MM.1S (cell line): ENCODE data around the gene PLD1.

ENCODE experiments used
- DNase-seq: peaks from one replicate; pipeline ENCODE4 v3.0.0-alpha.2; 2015
- H2AFZ ChIP-seq: fragments of 300-600 bp; sonication (generic); 2 replicates; pipeline ENCODE4 v1.6.0; 2016; ENCODE audit warnings: antibody characterized with exemption, low read length
- H3F3A ChIP-seq: fragments of 300-600 bp; sonication (generic); 2 replicates; pipeline ENCODE4 v1.6.1; 2016; ENCODE audit warnings: mild to moderate bottlenecking, antibody characterized with exemption, low read length, moderate library complexity, mixed read lengths; ENCODE audit not compliant: insufficient read depth
- H3K27ac ChIP-seq: fragments of 300-600 bp; sonication (generic); 2 replicates; pipeline ENCODE4 v1.5.1; 2016; ENCODE audit warnings: mild to moderate bottlenecking, low read length
- H3K27me3 ChIP-seq: fragments of 300-600 bp; sonication (generic); replicated peaks from 2 replicates; pipeline ENCODE4 v1.6.0; 2016; ENCODE audit warnings: low read length; ENCODE audit not compliant: insufficient read depth
- H3K36me3 ChIP-seq: fragments of 300-600 bp; sonication (generic); replicated peaks from 2 replicates; pipeline ENCODE4 v1.6.1; 2016; ENCODE audit warnings: mild to moderate bottlenecking, low read length, mixed read lengths; ENCODE audit not compliant: insufficient read depth
- H3K4me1 ChIP-seq: fragments of 300-600 bp; sonication (generic); 2 replicates; pipeline ENCODE4 v1.6.1; 2016; ENCODE audit warnings: low read length, mixed read lengths
- H3K4me2 ChIP-seq: fragments of 300-600 bp; sonication (generic); 2 replicates; pipeline ENCODE4 v1.6.0; 2016; ENCODE audit warnings: low read depth, low read length
- H3K4me3 ChIP-seq: fragments of 300-600 bp; sonication (generic); 2 replicates; pipeline ENCODE4 v1.5.1; 2016; ENCODE audit warnings: low read length, mixed read lengths
- H3K79me2 ChIP-seq: fragments of 300-600 bp; sonication (generic); 2 replicates; pipeline ENCODE4 v1.6.1; 2016; ENCODE audit warnings: mixed run types, low read length, mixed read lengths
- H3K9ac ChIP-seq: fragments of 300-600 bp; sonication (generic); 2 replicates; pipeline ENCODE4 v1.6.1; 2016; ENCODE audit warnings: low read length, mixed read lengths
- H3K9me2 ChIP-seq: fragments of 300-600 bp; sonication (generic); replicated peaks from 2 replicates; pipeline ENCODE4 v1.6.1; 2016; ENCODE audit warnings: mild to moderate bottlenecking, low read length, mixed read lengths; ENCODE audit not compliant: insufficient read depth
- H3K9me3 ChIP-seq: fragments of 300-600 bp; sonication (generic); replicated peaks from 2 replicates; pipeline ENCODE4 v1.6.1; 2016; ENCODE audit warnings: mild to moderate bottlenecking, low read length, mixed read lengths; ENCODE audit not compliant: insufficient read depth
- H4K20me1 ChIP-seq: fragments of 300-600 bp; sonication (generic); 2 replicates; pipeline ENCODE4 v1.6.1; 2016; ENCODE audit warnings: mild to moderate bottlenecking, low read length, moderate library complexity, mixed read lengths; ENCODE audit not compliant: insufficient read depth
- EZH2 ChIP-seq: fragments of 300-600 bp; sonication (generic); optimal IDR thresholded peaks from 2 replicates; pipeline ENCODE3; 2017; ENCODE audit warnings: low read depth, mild to moderate bottlenecking, antibody characterized with exemption, low read length, mixed read lengths
- EZH2phosphoT487 ChIP-seq: fragments of 300-600 bp; sonication (generic); IDR thresholded peaks from 2 replicates; pipeline ENCODE4 v1.6.1; 2018; ENCODE audit warnings: antibody characterized with exemption, low read length
- TF ChIP-seq, protein P1 (sequence below): fragments of 300-600 bp; sonication (generic); IDR thresholded peaks from 2 replicates; pipeline ENCODE4 v1.5.1; 2016; ENCODE audit warnings: antibody characterized with exemption, low read length, mixed read lengths

The PLD1 gene

GRCh38 chr3:171606151-171606751 is 204.0 kb downstream of the PLD1 start:
- Histone ChIP-seq H4K20me1 (no peaks in the 10 kb centered on the region), H3F3A (no peaks in the 10 kb centered on the region), H3K9me3 (no peaks in the 10 kb centered on the region), H3K4me2 (no peak overlapping the region), H3K27me3 (no peaks in the 10 kb centered on the region), H3K36me3 (no peaks in the 10 kb centered on the region), H3K9ac (no peak overlapping the region), H3K4me1 (no peaks in the 10 kb centered on the region), H3K79me2 (no peaks in the 10 kb centered on the region), H3K4me3 (no peak overlapping the region), H3K27ac (no peak overlapping the region), H2AFZ (no peak overlapping the region), H3K9me2 (no peaks in the 10 kb centered on the region)
- TF ChIP-seq, protein P1, sequence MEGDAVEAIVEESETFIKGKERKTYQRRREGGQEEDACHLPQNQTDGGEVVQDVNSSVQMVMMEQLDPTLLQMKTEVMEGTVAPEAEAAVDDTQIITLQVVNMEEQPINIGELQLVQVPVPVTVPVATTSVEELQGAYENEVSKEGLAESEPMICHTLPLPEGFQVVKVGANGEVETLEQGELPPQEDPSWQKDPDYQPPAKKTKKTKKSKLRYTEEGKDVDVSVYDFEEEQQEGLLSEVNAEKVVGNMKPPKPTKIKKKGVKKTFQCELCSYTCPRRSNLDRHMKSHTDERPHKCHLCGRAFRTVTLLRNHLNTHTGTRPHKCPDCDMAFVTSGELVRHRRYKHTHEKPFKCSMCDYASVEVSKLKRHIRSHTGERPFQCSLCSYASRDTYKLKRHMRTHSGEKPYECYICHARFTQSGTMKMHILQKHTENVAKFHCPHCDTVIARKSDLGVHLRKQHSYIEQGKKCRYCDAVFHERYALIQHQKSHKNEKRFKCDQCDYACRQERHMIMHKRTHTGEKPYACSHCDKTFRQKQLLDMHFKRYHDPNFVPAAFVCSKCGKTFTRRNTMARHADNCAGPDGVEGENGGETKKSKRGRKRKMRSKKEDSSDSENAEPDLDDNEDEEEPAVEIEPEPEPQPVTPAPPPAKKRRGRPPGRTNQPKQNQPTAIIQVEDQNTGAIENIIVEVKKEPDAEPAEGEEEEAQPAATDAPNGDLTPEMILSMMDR: no peak
- TF ChIP-seq EZH2 (no peak), EZH2phosphoT487 (no peak)
- DNase-seq: no peak

GRCh38 chr3:171604370-171604769 is 205.9 kb downstream of the PLD1 start:
- Histone ChIP-seq H3K4me2 (no peak overlapping the region), H3K9me3 (no peaks in the 10 kb centered on the region), H3K79me2 (no peaks in the 10 kb centered on the region), H3K4me3 (no peak overlapping the region), H3K27me3 (no peaks in the 10 kb centered on the region), H3K27ac (no peak overlapping the region), H2AFZ (no peak overlapping the region), H3K9ac (no peak overlapping the region), H3K9me2 (no peaks in the 10 kb centered on the region), H4K20me1 (no peaks in the 10 kb centered on the region), H3F3A (no peaks in the 10 kb centered on the region), H3K4me1 (no peaks in the 10 kb centered on the region), H3K36me3 (no peaks in the 10 kb centered on the region)
- DNase-seq: no peak
- TF ChIP-seq EZH2phosphoT487: no peak

GRCh38 chr3:171602072-171602471 is 208.2 kb downstream of the PLD1 start:
- no peak overlapping the region for H3K27ac ChIP-seq
- H3K4me2 ChIP-seq: no peak overlapping the region
- no peak overlapping the region for H2AFZ ChIP-seq
- no peaks in the 10 kb centered on the region for H3K27me3 ChIP-seq
- H3K79me2 ChIP-seq: no peaks in the 10 kb centered on the region
- no peaks in the 10 kb centered on the region for H3K4me1 ChIP-seq
- H3K9ac ChIP-seq: no peak overlapping the region
- TF ChIP-seq, protein P1: no peak
- TF ChIP-seq EZH2phosphoT487: no peak
- no peak for TF ChIP-seq EZH2
- no peak for DNase-seq
- H3K9me3 ChIP-seq: no peaks in the 10 kb centered on the region
- H3F3A ChIP-seq: no peaks in the 10 kb centered on the region
- no peaks in the 10 kb centered on the region for H3K36me3 ChIP-seq
- no peaks in the 10 kb centered on the region for H4K20me1 ChIP-seq
- H3K9me2 ChIP-seq: no peaks in the 10 kb centered on the region
- H3K4me3 ChIP-seq: no peak overlapping the region

DNA sequence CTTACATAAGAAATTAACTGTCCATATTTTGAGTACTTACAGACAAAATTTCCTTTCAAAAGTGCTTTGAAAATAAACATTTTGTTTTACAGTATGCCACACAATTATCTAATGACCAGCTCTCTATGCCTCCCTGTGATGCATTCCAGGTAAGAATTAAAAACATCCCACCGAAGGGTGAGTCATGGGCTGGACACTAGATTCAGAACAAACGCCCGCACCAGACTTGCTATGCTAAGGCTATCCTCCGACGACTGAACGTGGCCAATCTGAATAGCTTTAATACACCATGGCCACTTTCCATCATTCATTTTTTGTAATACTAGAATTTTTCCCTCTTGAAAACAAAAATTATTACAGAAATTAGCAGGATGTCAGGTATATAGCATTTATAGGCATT is 210.3 kb downstream of the PLD1 start:
- H3K36me3 ChIP-seq: no peaks in the 10 kb centered on the region
- no peak for TF ChIP-seq EZH2
- TF ChIP-seq EZH2phosphoT487: no peak
- TF ChIP-seq, protein P1: no peak
- H3K9me2 ChIP-seq: no peaks in the 10 kb centered on the region
- H3F3A ChIP-seq: no peaks in the 10 kb centered on the region
- H3K27ac ChIP-seq: no peak overlapping the region
- H3K27me3 ChIP-seq: no peaks in the 10 kb centered on the region
- H2AFZ ChIP-seq: no peak overlapping the region
- H4K20me1 ChIP-seq: no peaks in the 10 kb centered on the region
- H3K4me3 ChIP-seq: no peak overlapping the region
- H3K9ac ChIP-seq: no peak overlapping the region
- no peaks in the 10 kb centered on the region for H3K4me1 ChIP-seq
- no peaks in the 10 kb centered on the region for H3K79me2 ChIP-seq
- no peak overlapping the region for H3K4me2 ChIP-seq
- DNase-seq: no peak
- H3K9me3 ChIP-seq: no peaks in the 10 kb centered on the region
